Camera-type eye (tissue), 1 donor: ENCODE results near the gene THPO. TPM values are rescaled to one million over a fixed set of nuclear protein-coding genes. Genes with fewer than 3 reads are reported as not detected.

ENCODE experiments used
- total RNA-seq: library from RNA; depleted of rRNA; stranded (reverse); fragments of >200 nt; gene quantifications from one replicate; pipeline ENCODE4 v1.2.3, GENCODE V29; 2014

The THPO gene
- total RNA-seq = not detected

GRCh38 chr3:184377882-184378445 is at the start of gene THPO:
THPO (minus strand) TSS chr3:184378207; CDS start chr3:184376259, 1,948 bp downstream.

GRCh38 chr3:184379358-184380184 is 1.6 kb upstream of the THPO start, which contains the start of gene CHRD:
CHRD (plus strand) TSS chr3:184380054; CDS start chr3:184380319, 265 bp downstream.

GRCh38 chr3:184361532-184361931 is 16.5 kb downstream of the THPO start, which contains the start of the genes CLCN2 and POLR2H:
CLCN2 (minus strand) TSS chr3:184361605; CDS start chr3:184361479, 126 bp downstream.
POLR2H (plus strand) TSS chr3:184361710; CDS start chr3:184363493, 1,783 bp downstream.

GRCh38 chr3:184337399-184337714 is 40.6 kb downstream of the THPO start, which contains the start of gene FAM131A:
FAM131A (plus strand) TSS chr3:184337600; CDS start chr3:184337631, 31 bp downstream.

Other genes starting within 250 kb of the THPO start
- gene EIF2B5, start 242.8 kb downstream of the THPO start, total RNA-seq = 44.0 TPM
- 66.6 TPM for gene DVL3, start 222.8 kb downstream of the THPO start, total RNA-seq
- 273 TPM for gene AP2M1, start 203.4 kb downstream of the THPO start, total RNA-seq
- gene ABCF3, start 192.0 kb downstream of the THPO start, total RNA-seq = 60.0 TPM
- 1.2 TPM for gene VWA5B2, start 148.6 kb downstream of the THPO start, total RNA-seq
- gene ALG3, start 129.2 kb downstream of the THPO start, total RNA-seq = 27.2 TPM
- gene EEF1AKMT4, start 128.5 kb downstream of the THPO start, total RNA-seq = not detected
- gene CAMK2N2, start 116.7 kb downstream of the THPO start, total RNA-seq = 1.1 TPM
- gene ECE2, start 102.2 kb downstream of the THPO start, total RNA-seq = 2.0 TPM
- gene PSMD2, start 79.0 kb downstream of the THPO start, total RNA-seq = 236 TPM
- gene EIF4G1, start 63.6 kb downstream of the THPO start, total RNA-seq = 155 TPM
- 32.0 TPM for gene FAM131A, start 40.6 kb downstream of the THPO start, total RNA-seq
- 11.0 TPM for gene CLCN2, start 16.6 kb downstream of the THPO start, total RNA-seq
- gene POLR2H, start 16.5 kb downstream of the THPO start, total RNA-seq = 62.1 TPM
- gene CHRD, start 1.8 kb upstream of the THPO start, total RNA-seq = 26.8 TPM
- gene EPHB3, start 183.6 kb upstream of the THPO start, total RNA-seq = 32.2 TPM